Activated CD4-positive, alpha-beta T cell treated with anti-CD3 and anti-CD28 coated beads, Interleukin-2, amount 10 ng/mL, durations not matched to agents 24 days and 14 days (primary cell): ENCODE data around the gene ZNF681. TPM values are rescaled to one million over a fixed set of nuclear protein-coding genes. Genes with fewer than 3 reads are reported as not detected.
A peak's percentile ranks its signal among the peaks of the same experiment; 100 is the strongest.
"Not testable (repeated sequence)": the region's sequence is repeated elsewhere in the genome, so short reads cannot be mapped to it uniquely, and the experiment has no call there.

Source experiments
- DNase-seq: peaks from one replicate; pipeline ENCODE4 v3.0.0; 2022
- H3K27ac Mint-ChIP-seq: one replicate; pipeline ENCODE4 v1.8.0; 2022; ENCODE audit warnings: mild to moderate bottlenecking, mixed read lengths
- H3K27me3 Mint-ChIP-seq: one replicate; pipeline ENCODE4 v1.8.0; 2022; ENCODE audit warnings: mixed read lengths
- H3K36me3 Mint-ChIP-seq: one replicate; pipeline ENCODE4 v1.8.0; 2022; ENCODE audit warnings: low read depth, mild to moderate bottlenecking, mixed read lengths
- H3K4me1 Mint-ChIP-seq: one replicate; pipeline ENCODE4 v1.8.0; 2021; ENCODE audit warnings: mixed read lengths
- H3K4me3 Mint-ChIP-seq: one replicate; pipeline ENCODE4 v1.8.0; 2022; ENCODE audit warnings: mild to moderate bottlenecking, moderate library complexity, mixed read lengths
- H3K9me3 Mint-ChIP-seq: one replicate; pipeline ENCODE4 v1.8.0; 2021; ENCODE audit warnings: mixed read lengths
- intact Hi-C: fragments of 100-400 bp; cut with micrococcal nuclease; formaldehyde crosslinking; loops from one replicate; pipeline ENCODE4 v1.15.1; 2023
- total RNA-seq: library from RNA; stranded (reverse); gene quantifications from 2 replicates; pipeline ENCODE4 v1.2.3, GENCODE V29; 2022

The ZNF681 gene
- total RNA-seq, 1 donor from 2014 or later = 3.0 TPM

DNA sequence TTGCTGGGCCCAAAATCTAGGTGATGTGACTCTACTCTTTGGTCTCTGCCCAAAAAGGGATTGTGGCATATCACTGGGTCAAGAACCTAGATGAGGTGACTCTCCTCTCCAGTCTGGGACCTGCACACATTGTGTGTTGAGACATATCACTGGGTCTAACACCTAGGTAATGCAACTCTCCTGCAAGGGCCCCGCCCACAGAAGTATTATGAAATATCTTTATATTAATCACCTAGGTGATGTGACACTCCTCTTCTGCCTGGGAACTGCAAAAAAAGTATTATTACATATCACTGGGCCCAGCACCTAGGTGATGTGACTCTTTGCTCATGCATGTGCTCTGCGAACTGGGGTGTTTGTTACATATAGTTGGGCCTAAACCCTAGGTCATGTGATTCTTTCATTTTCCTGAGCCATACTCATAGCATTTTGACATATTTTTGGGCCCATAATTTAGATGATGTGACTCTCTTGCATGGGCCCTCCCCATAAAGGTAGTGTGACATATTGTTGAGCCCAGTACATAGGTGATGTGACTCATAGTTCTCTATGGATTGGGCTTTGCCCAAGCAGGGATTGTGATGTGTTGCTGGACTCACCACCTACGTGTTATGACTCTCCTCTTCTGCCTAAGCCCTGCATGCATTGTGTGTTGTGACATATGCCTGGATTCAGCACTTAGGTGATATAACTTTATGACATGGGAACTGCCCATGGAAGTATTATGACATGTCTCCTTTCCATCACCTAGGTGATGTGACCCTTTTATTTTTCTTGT, 11.2 kb upstream of the ZNF681 start:
- peaks cover 31% of the 10 kb centered on the region for H3K36me3 Mint-ChIP-seq
- H3K27ac Mint-ChIP-seq = no peak overlapping the region
- no peak overlapping the region for H3K4me3 Mint-ChIP-seq
- H3K9me3 Mint-ChIP-seq = peaks cover 27% of the 10 kb centered on the region
- DNase-seq = no peak
- H3K4me1 Mint-ChIP-seq = no peaks in the 10 kb centered on the region
- no peaks in the 10 kb centered on the region for H3K27me3 Mint-ChIP-seq
- intact Hi-C loops = loop anchor here (10.0 kb wide), 1 partner anchor 375 kb away; the partner anchor contains the start of gene ZNF91

DNA sequence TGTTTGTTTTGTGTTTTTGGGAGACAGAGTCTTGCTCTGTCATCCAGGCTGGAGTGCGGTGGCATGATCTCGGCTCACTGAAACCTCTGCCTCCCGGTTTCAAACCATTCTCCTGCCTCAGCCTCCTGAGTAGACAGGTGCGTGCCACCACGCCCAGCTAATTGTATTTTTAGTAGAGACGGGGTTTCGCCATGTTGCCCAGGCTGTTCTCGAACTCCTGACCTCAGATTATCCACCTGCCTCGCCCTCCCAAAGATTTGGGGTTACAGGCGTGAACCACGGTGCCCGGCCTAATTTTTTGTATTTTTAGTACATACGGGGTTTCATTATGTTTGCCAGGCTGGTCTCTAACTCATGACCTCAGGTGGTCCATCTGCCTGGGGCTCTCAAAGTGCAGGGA, 8.3 kb upstream of the ZNF681 start:
- peaks cover 22% of the 10 kb centered on the region for H3K9me3 Mint-ChIP-seq
- no peak overlapping the region for H3K4me3 Mint-ChIP-seq
- H3K27me3 Mint-ChIP-seq = no peaks in the 10 kb centered on the region
- DNase-seq = no peak
- peaks cover 28% of the 10 kb centered on the region for H3K36me3 Mint-ChIP-seq
- H3K27ac Mint-ChIP-seq = no peak overlapping the region
- peaks cover 5% of the 10 kb centered on the region for H3K4me1 Mint-ChIP-seq
- intact Hi-C loops = loop anchor here (10.0 kb wide), 1 partner anchor 372 kb away; the partner anchor contains the start of gene ZNF91

DNA sequence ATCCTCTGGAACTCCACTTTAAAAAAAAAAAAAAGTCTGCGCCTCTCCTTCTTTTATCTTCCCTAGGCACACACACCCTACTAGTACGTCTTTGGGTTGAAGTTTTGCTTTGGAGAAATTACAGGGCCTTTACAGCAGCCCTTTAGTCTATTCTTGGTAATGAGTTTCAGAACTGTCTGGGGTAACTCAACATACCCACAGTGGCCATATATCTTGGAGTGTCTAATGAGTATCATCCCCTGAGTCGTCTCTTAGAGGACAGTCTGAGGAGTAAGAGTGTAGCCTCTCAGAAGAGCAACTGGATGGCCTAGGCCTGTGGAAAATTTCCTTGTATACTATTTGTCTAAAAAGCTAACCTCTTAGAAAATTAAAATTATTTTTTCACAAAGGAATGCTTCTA, 6.1 kb upstream of the ZNF681 start:
- no peaks in the 10 kb centered on the region for H3K27me3 Mint-ChIP-seq
- H3K27ac Mint-ChIP-seq = no peak overlapping the region
- H3K4me1 Mint-ChIP-seq = peaks cover 9% of the 10 kb centered on the region
- no peak for DNase-seq
- peaks cover 15% of the 10 kb centered on the region for H3K36me3 Mint-ChIP-seq
- intact Hi-C loops = loop anchor here (10.0 kb wide), 1 partner anchor 370 kb away; the partner anchor contains the start of gene ZNF91
- peak overlapping the region; percentile 22 for H3K4me3 Mint-ChIP-seq
- peaks cover 14% of the 10 kb centered on the region for H3K9me3 Mint-ChIP-seq

DNA sequence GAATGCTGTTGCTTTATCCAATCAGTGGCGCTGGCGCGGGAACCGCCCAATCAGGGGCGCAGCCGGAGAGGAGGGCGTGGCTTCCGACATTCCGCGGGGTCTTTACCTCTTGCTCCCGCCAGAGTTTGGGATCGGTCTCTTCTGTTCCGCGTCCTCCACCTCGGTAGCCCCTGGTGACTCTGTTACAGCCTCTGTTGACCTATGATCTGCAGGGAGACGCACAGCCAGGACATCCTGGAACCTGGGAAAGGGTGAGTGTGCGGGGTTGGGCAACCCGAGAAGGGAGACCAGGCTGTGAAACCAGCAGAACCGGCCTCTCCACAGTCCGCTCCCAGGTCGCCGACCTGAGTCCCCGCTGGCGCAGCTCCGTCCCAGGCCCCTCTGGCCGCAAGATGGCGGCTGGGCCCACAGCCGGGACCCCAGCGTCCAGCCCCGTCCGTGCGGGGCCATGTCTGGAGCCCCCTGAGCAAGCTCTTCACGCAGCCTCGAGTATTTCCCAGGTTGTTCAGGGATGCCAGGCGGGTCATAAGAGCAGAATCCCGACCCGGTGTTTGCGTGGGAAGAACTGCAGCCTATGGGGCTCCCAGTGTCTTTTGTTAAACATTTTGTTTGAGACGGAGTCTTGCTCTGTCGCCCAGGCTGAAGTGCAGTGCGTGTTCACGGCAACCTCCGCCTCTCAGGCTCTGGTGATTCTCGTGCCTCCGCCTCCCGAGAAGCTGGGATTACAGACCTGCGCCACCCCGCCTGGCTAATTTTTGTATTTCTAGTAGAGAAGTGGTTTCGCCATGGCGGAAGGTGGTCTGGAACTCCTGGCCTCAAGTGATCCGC, 4.4 kb upstream of the ZNF681 start:
- Mint-ChIP-seq H3K36me3 (peaks cover 12% of the 10 kb centered on the region), H3K27ac (peak overlapping the region; percentile 64), H3K9me3 (peaks cover 14% of the 10 kb centered on the region), H3K4me3 (peak overlapping the region; percentile 89), H3K27me3 (no peaks in the 10 kb centered on the region), H3K4me1 (peaks cover 13% of the 10 kb centered on the region)
- intact Hi-C loops = loop anchor here (10.0 kb wide), 1 partner anchor 368 kb away; the partner anchor contains the start of gene ZNF91
- DNase-seq = peak; percentile 92

DNA sequence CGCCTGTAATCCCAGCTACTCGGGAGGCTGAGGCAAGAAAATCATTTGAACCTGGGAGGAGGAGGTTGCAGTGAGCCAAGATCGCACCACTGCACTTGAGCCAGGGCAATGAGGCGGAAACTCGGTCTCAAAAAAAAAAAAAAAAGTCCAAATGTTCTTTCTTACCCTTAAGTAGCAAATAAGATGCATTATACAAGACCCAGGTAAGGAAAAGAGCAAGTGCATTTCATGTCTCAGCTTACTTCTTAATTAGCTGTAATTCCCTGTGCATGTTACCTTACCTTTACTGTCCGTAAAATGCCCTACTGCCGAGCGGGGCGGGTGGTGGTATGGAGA, 3.8 kb upstream of the ZNF681 start:
- Mint-ChIP-seq H3K36me3 (peaks cover 13% of the 10 kb centered on the region), H3K4me1 (peaks cover 13% of the 10 kb centered on the region), H3K27ac (no peak overlapping the region), H3K9me3 (peaks cover 14% of the 10 kb centered on the region), H3K4me3 (peak overlapping the region; percentile 89), H3K27me3 (no peaks in the 10 kb centered on the region)
- no peak for DNase-seq
- intact Hi-C loops = loop anchor here (10.0 kb wide), 1 partner anchor 368 kb away; the partner anchor contains the start of gene ZNF91

DNA sequence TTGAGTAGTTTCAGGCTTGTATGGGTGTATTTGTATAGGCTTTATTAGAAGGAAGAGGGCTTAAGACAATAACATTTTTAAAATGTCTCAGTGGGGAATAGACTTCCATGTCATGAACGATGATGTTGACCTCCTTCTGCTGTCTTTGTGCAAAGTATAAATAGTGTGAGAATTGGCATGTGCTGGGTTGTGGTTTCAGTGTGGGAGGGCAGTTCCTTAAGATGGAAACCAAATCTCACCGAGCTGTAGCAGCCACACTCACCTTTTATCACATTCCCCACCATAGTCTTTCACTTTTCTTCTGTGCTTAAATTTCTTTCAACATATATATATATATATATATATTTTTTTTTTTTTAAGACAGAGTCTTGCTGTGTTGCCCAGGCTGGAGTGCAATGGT, 1.6 kb upstream of the ZNF681 start:
- Mint-ChIP-seq H3K36me3 (peaks cover 15% of the 10 kb centered on the region), H3K9me3 (peaks cover 15% of the 10 kb centered on the region), H3K4me1 (peaks cover 13% of the 10 kb centered on the region)
- intact Hi-C loops = loop anchor here (10.0 kb wide), 1 partner anchor 366 kb away; the partner anchor contains the start of gene ZNF91
- DNase-seq, H3K4me3 Mint-ChIP-seq, H3K27me3 Mint-ChIP-seq, H3K27ac Mint-ChIP-seq: not testable (repeated sequence)

DNA sequence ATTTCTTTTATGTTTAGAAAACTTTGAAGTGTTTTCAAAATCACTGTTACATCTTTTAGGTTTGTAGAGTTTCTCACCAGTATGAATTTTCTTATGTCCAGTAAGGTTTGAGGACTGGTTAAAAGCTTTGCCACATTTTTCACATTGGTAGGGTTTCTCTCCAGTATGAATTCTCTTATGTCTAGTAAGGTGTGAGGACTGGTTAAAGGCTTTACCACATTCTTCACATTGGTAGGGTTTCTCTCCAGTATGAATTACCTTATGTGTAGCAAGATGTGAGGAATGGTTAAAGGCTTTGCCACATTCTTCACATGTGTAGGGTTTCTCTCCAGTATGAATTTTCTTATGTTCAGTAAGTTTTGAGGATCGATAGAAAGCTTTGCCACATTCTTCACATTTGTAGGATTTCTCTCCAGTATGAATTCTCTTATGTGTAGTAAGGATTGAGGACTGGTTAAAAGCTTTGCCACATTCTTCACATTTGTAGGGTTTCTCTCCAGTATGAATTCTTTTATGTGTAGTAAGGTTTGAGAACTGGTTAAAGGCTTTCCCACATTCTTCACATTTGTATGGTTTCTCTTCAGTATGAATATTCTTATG, 15.0 kb downstream of the ZNF681 start:
- H3K4me3 Mint-ChIP-seq, H3K4me1 Mint-ChIP-seq, H3K27me3 Mint-ChIP-seq, H3K27ac Mint-ChIP-seq, intact Hi-C loops, DNase-seq: not testable (repeated sequence)
- peaks cover 34% of the 10 kb centered on the region for H3K36me3 Mint-ChIP-seq
- H3K9me3 Mint-ChIP-seq = peaks cover 11% of the 10 kb centered on the region

DNA sequence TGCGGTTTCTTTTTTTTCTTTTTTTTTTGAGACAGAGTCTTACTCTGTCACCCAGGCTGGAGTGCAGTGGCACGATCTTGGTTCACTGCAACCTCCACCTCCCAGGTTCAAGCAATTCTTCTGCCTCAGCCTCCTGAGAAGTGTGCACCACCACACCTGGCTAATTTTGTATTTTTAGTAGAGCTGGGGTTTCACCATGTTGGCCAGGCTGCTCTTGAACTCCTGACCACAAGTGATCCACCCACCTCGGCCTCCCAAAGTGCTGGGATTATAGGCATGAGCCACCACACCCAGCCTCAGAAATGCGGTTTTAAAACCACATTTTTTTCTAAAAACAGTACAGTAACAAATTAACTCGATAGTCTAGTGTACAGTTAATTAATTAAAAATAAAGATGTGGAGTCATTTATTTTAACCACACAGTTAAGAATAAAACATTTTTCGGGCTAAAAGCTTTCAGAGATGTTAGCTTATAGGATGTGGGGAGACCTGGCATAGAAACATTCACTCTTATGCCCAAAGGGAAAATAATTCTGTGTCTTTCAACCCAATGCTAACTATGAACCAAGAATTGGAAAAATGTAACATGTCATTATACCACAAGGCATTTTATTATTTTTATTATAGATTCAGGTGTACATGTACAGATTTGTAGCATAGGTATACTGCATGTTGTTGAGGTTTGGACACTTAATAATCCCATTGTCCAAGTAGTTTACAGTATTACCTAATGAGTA, 27.8 kb downstream of the ZNF681 start:
- H3K27me3 Mint-ChIP-seq, H3K4me1 Mint-ChIP-seq, DNase-seq, H3K4me3 Mint-ChIP-seq, H3K9me3 Mint-ChIP-seq, intact Hi-C loops, H3K27ac Mint-ChIP-seq, H3K36me3 Mint-ChIP-seq: not testable (repeated sequence)

DNA sequence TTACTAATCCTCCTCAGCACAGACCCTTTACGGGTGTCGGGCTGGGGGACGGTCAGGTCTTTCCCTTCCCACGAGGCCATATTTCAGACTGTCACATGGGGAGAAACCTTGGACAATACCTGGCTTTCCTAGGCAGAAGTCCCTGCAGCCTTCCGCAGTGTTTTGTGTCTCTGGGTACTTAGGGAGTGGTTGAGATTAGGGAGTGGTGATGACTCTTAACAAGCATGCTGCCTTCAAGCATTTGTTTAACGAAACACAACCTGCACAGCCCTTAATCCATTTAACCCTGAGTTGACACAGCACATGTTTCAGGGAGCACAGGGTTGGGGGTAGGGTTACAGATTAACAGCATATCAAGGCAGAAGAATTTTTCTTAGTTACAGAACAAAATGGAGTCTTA, 34.5 kb downstream of the ZNF681 start:
- DNase-seq, H3K9me3 Mint-ChIP-seq, H3K27me3 Mint-ChIP-seq, H3K36me3 Mint-ChIP-seq, intact Hi-C loops, H3K27ac Mint-ChIP-seq, H3K4me3 Mint-ChIP-seq, H3K4me1 Mint-ChIP-seq: not testable (repeated sequence)

DNA sequence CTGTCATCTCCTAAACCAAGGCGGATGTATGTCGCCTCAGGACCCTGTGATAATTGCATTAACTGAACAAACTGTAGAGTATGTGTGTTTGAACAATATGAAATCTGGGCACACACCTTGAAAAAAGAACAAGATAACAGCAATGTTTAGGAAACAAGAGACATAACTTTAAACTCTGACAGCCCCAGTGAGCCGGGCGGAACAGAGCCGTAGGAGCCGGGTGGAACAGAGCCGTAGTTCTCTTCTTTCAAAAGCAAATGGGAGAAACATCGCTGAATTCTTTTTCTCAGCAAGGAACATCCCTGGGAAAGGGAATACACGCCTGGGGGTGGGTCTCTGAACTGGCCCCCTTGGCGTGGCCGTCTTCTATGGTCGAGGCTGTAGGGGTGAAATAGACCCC, 39.9 kb downstream of the ZNF681 start:
- intact Hi-C loops = no loop called here
- H3K4me3 Mint-ChIP-seq = no peak overlapping the region
- no peak overlapping the region for H3K27ac Mint-ChIP-seq
- H3K36me3 Mint-ChIP-seq = no peaks in the 10 kb centered on the region
- no peaks in the 10 kb centered on the region for H3K27me3 Mint-ChIP-seq
- no peak for DNase-seq
- H3K4me1 Mint-ChIP-seq = no peaks in the 10 kb centered on the region
- peaks cover 8% of the 10 kb centered on the region for H3K9me3 Mint-ChIP-seq

DNA sequence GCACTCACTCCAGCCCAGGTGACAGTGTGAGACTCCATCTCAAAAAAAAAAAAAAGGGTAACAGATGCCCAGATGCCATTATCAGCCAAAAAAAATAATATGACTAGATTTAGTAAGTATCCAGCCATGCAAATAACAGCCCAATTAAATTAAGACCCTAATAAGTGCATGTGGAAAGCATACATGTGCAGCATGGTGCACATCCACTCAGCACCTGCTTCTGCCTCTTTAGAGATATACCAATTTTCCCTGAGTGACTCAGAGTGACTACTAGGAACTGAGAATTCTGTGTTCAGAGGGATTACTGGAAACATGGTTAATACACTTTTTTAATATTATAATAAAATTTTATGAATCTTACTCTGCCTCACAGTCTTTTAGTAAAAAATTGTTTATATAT, 41.9 kb downstream of the ZNF681 start:
- Mint-ChIP-seq H3K27me3 (no peaks in the 10 kb centered on the region), H3K36me3 (no peaks in the 10 kb centered on the region), H3K4me3 (no peak overlapping the region), H3K9me3 (peaks cover 8% of the 10 kb centered on the region), H3K27ac (no peak overlapping the region), H3K4me1 (no peaks in the 10 kb centered on the region)
- intact Hi-C loops = no loop called here
- no peak for DNase-seq

DNA sequence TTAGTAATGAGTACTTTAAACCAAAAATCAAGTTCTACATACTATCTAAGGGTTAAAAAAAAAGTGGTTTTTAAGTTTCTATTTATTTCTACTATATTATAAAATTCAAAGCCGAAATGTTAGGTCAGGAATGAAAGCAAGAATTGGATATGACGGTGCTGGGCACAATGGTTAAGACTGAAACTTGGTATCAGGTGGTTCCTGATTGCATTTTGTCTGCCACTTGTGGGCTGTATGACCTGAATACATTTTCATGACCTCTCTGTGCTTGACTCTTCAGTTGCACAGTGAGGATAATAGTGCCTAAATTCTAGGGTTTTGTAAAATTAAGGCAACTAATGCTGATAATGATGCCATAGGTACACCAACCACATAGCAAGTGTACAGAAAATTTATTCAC, 49.3 kb downstream of the ZNF681 start:
- Mint-ChIP-seq H3K27me3 (no peaks in the 10 kb centered on the region), H3K27ac (no peak overlapping the region), H3K36me3 (no peaks in the 10 kb centered on the region), H3K9me3 (peaks cover 6% of the 10 kb centered on the region), H3K4me1 (no peaks in the 10 kb centered on the region), H3K4me3 (no peak overlapping the region)
- no peak for DNase-seq
- intact Hi-C loops = no loop called here

DNA sequence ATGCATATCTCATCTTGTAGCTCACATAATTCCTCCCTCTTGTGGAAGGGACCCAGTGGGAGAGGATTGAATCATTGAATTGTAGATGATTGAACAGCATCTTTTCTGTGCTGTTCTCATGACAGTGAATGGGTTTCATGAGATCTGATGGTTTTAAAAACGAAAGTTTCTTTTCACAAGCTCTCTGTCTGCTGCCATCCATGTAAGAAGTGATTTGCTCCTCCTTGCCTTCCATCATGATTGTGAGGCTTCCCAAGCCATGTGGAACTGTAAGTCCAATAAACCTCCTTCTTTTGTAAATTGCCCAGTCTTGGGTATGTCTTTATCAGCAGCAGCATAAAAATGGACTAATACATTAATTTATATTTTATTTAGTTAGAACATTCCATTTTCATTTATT, 52.0 kb downstream of the ZNF681 start:
- Mint-ChIP-seq H3K9me3 (peaks cover 14% of the 10 kb centered on the region), H3K27ac (no peak overlapping the region), H3K27me3 (no peaks in the 10 kb centered on the region), H3K4me3 (no peak overlapping the region), H3K4me1 (no peaks in the 10 kb centered on the region), H3K36me3 (no peaks in the 10 kb centered on the region)
- intact Hi-C loops = no loop called here
- DNase-seq = peak; percentile 10
